Keratinocyte (primary cell): Measurements from ENCODE around the gene SLC38A3. TPM values are rescaled to one million over a fixed set of nuclear protein-coding genes. Genes with fewer than 3 reads are reported as not detected.

ENCODE experiments used
- DNase-seq: peaks from one replicate; pipeline ENCODE4 v3.0.0-alpha.2; 2011; ENCODE audit warnings: low read depth, missing footprints, low spot score
- FAIRE-seq: peaks from 2 replicates; lab custom pipeline; 2011; peaks lifted over from hg19 to GRCh38; lab: Jason Lieb, UNC
- H2AFZ ChIP-seq: 2 replicates; pipeline ENCODE4 v1.6.0; 2012; ENCODE audit warnings: low read length, control low read depth, inconsistent platforms; ENCODE audit not compliant: control insufficient read depth
- H3K27ac ChIP-seq: 2 replicates; pipeline ENCODE4 v1.5.1; 2011; ENCODE audit warnings: low read length; ENCODE audit not compliant: control insufficient read depth, insufficient read depth
- H3K27me3 ChIP-seq: 3 replicates; pipeline ENCODE4 v1.6.0; 2011; ENCODE audit warnings: low read length; ENCODE audit not compliant: control insufficient read depth, insufficient read depth; ENCODE audit errors: extremely low read depth
- H3K36me3 ChIP-seq, 2 experiments: 2 replicates in 1 of 2; 3 replicates in 1 of 2; pipeline ENCODE4 v1.5.1; 2011; ENCODE audit warnings: low read length in 2 of 2, mild to moderate bottlenecking in 1 of 2; ENCODE audit not compliant: control insufficient read depth in 2 of 2, insufficient read depth in 2 of 2; ENCODE audit errors: extremely low read depth in 1 of 2
- H3K4me1 ChIP-seq: 3 replicates; pipeline ENCODE4 v1.5.1; 2011; ENCODE audit warnings: low read length; ENCODE audit not compliant: control insufficient read depth, insufficient read depth; ENCODE audit errors: extremely low read depth
- H3K4me2 ChIP-seq: 3 replicates; pipeline ENCODE4 v1.6.0; 2011; ENCODE audit warnings: low read depth, low read length; ENCODE audit not compliant: control insufficient read depth, insufficient read depth; ENCODE audit errors: extremely low read depth
- H3K4me3 ChIP-seq, 3 experiments: fragments of 200-600 bp in 1 of 3; sonication (generic) in 1 of 3; 2 replicates in 2 of 3; 3 replicates in 1 of 3; pipeline ENCODE4 v1.5.1; 2011 to 2016; ENCODE audit warnings: low read length in 3 of 3, mild to moderate bottlenecking in 3 of 3, control low read depth in 2 of 3, inconsistent platforms in 1 of 3, low read depth in 1 of 3, mixed read lengths in 1 of 3, mixed run types in 1 of 3, moderate library complexity in 1 of 3; ENCODE audit not compliant: control insufficient read depth in 2 of 3, insufficient read depth in 2 of 3; ENCODE audit errors: extremely low read depth in 1 of 3
- H3K79me2 ChIP-seq: 2 replicates; pipeline ENCODE4 v1.6.0; 2012; ENCODE audit warnings: low read length; ENCODE audit not compliant: control insufficient read depth, insufficient read depth
- H3K9ac ChIP-seq: 3 replicates; pipeline ENCODE4 v1.6.0; 2011; ENCODE audit warnings: low read length; ENCODE audit not compliant: control insufficient read depth, insufficient read depth; ENCODE audit errors: extremely low read depth
- H3K9me1 ChIP-seq: 3 replicates; pipeline ENCODE4 v1.6.0; 2011; ENCODE audit warnings: low read length; ENCODE audit not compliant: control insufficient read depth, insufficient read depth; ENCODE audit errors: extremely low read depth
- H3K9me3 ChIP-seq: 2 replicates; pipeline ENCODE4 v1.5.1; 2012; ENCODE audit warnings: low read depth, low read length; ENCODE audit not compliant: control insufficient read depth
- H4K20me1 ChIP-seq: 3 replicates; pipeline ENCODE4 v1.6.0; 2011; ENCODE audit warnings: low read length; ENCODE audit not compliant: control insufficient read depth, insufficient read depth; ENCODE audit errors: extremely low read depth
- CTCF ChIP-seq, 3 experiments: IDR thresholded peaks in 1 of 3; conservative IDR thresholded peaks in 1 of 3; optimal IDR thresholded peaks in 1 of 3; 2 replicates in 2 of 3; 3 replicates in 1 of 3; pipeline versions ENCODE3 to v1.5.1; 2011; ENCODE audit warnings: low read length in 3 of 3, mild to moderate bottlenecking in 3 of 3, moderate library complexity in 2 of 3, control low read depth in 1 of 3, inconsistent platforms in 1 of 3; ENCODE audit not compliant: insufficient read depth in 2 of 3; ENCODE audit errors: extremely low read depth in 1 of 3
- EZH2 ChIP-seq: IDR thresholded peaks from one replicate; pipeline ENCODE4 v1.6.1; 2012; ENCODE audit warnings: inconsistent platforms, mild to moderate bottlenecking, low read length, moderate library complexity
- dilution Hi-C: fragments of 300-500 bp; cut with MboI; formaldehyde crosslinking; loops from one replicate; pipeline ENCODE4 v1.7.0; 2020; ENCODE audit warnings: low sequenced_read_pairs; ENCODE audit not compliant: extremely low pct_ligation_motif_present
- polyA plus RNA-seq, 5 experiments: library from polyadenylated mRNA; depleted of rRNA in 3 of 5; stranded (reverse) in 3 of 5; stranded (forward) in 1 of 5; unstranded in 1 of 5; fragments of >200 nt; gene quantifications; 1 replicate in 1 of 5; 2 replicates in 3 of 5; 3 replicates in 1 of 5; pipeline versions ENCODE4 v1.2.1 to v1.2.3, GENCODE V29; 2011 to 2012; ENCODE audit warnings: missing spikeins in 2 of 5, low read depth in 1 of 5, low replicate concordance in 1 of 5

The SLC38A3 gene
- polyA plus RNA-seq, 1 donor (not counting 4 experiments of a cell fraction or from before 2014, with no cell fraction given): not detected

- FAIRE-seq (no peak), DNase-seq (no peak)
- dilution Hi-C loops: no loop called here
- Histone ChIP-seq H3K79me2 (peaks cover 86% of the 10 kb centered on the region), H3K36me3 (peaks cover 42 to 44% of the 10 kb centered on the region in 2 experiments), H3K27me3 (no peaks in the 10 kb centered on the region), H4K20me1 (peaks cover 16% of the 10 kb centered on the region), H3K27ac (no peak overlapping the region), H3K4me1 (peaks cover 60% of the 10 kb centered on the region), H3K9me1 (peaks cover 5% of the 10 kb centered on the region), H3K4me2 (no peak overlapping the region), H3K9ac (no peak overlapping the region), H3K4me3 (no peak overlapping the region), H2AFZ (no peak overlapping the region), H3K9me3 (no peaks in the 10 kb centered on the region)
- TF ChIP-seq EZH2 (no peak), CTCF (optimal IDR thresholded peaks at IDR 0.05 in 1 of 3, IDR thresholded peaks at IDR 0.05 in 1 of 3, conservative IDR thresholded peaks at IDR 0.05 in 1 of 3; ENCODE audit: extremely low read depth in 1 of 3, insufficient read depth in 2 of 3, low read length in 3 of 3) (no peak)
Observed at GRCh38 chr3:50169232-50169832, 35.7 kb upstream of the SLC38A3 start.

- TF ChIP-seq EZH2 (no peak), CTCF (optimal IDR thresholded peaks at IDR 0.05 in 1 of 3, IDR thresholded peaks at IDR 0.05 in 1 of 3, conservative IDR thresholded peaks at IDR 0.05 in 1 of 3; ENCODE audit: extremely low read depth in 1 of 3, insufficient read depth in 2 of 3, low read length in 3 of 3) (no peak)
- Histone ChIP-seq H3K79me2 (peaks cover 83% of the 10 kb centered on the region), H4K20me1 (peaks cover 16% of the 10 kb centered on the region), H3K9me3 (no peaks in the 10 kb centered on the region), H3K27ac (no peak overlapping the region), H3K4me2 (no peak overlapping the region), H3K27me3 (no peaks in the 10 kb centered on the region), H3K4me1 (peaks cover 54% of the 10 kb centered on the region), H3K9me1 (peaks cover 5% of the 10 kb centered on the region), H2AFZ (no peak overlapping the region), H3K9ac (no peak overlapping the region), H3K4me3 (no peak overlapping the region), H3K36me3 (peaks cover 47 to 48% of the 10 kb centered on the region in 2 experiments)
- FAIRE-seq: peak; percentile 29
- dilution Hi-C loops: no loop called here
- no peak for DNase-seq
Observed at GRCh38 chr3:50169858-50170257, 35.2 kb upstream of the SLC38A3 start.
